ENCODE results near the gene TRIM49. TPM values are rescaled to one million over a fixed set of nuclear protein-coding genes. Genes with fewer than 3 reads are reported as not detected.
"Not testable (repeated sequence)": the region's sequence is repeated elsewhere in the genome, so short reads cannot be mapped to it uniquely, and the experiment has no call there.

TRIM49 gene
- total RNA-seq = not detected

GRCh38 chr11:89808475-89808874, at the start of gene TRIM49:
TSS of gene TRIM49 (minus strand) at chr11:89808575. CDS start at chr11:89804469, 4,106 bp downstream.
- not testable (repeated sequence) for DNase-seq

- DNase-seq = not testable (repeated sequence)
These were observed 18.3 kb upstream of the TRIM49 start for GRCh38 chr11:89826694-89827093.

GRCh38 chr11:89820008-89820407, 11.6 kb upstream of the TRIM49 start:
- not testable (repeated sequence) for DNase-seq

- not testable (repeated sequence) for DNase-seq
These were observed 5.2 kb upstream of the TRIM49 start for GRCh38 chr11:89813535-89813934.

- DNase-seq = not testable (repeated sequence)
These were observed 20.8 kb downstream of the TRIM49 start for GRCh38 chr11:89787506-89788063.

- DNase-seq = not testable (repeated sequence)
These were observed 22.6 kb downstream of the TRIM49 start for GRCh38 chr11:89785726-89786125.

- DNase-seq = not testable (repeated sequence)
These were observed 57.6 kb downstream of the TRIM49 start for GRCh38 chr11:89750822-89751221.

Small RNAs within 50 kb of the gene (small RNA-seq; reads per million reads assigned to genes)
- gene AP003122.3 (ENCODE audit: low replicate concordance) = not detected

Other genes starting within 250 kb of the TRIM49 start
- gene TRIM77, start 98.3 kb downstream of the TRIM49 start, total RNA-seq = not detected
- gene TRIM64B, start 69.9 kb upstream of the TRIM49 start, total RNA-seq = not detected
- not detected for gene TRIM49D1, start 113.7 kb upstream of the TRIM49 start, total RNA-seq
- not detected for gene TRIM49D2, start 115.5 kb upstream of the TRIM49 start, total RNA-seq
- gene TRIM64, start 157.5 kb upstream of the TRIM49 start, total RNA-seq = not detected
- not detected for gene TRIM49C, start 222.5 kb upstream of the TRIM49 start, total RNA-seq